ENCODE data around the gene TNFRSF1A.
"Not testable (repeated sequence)": the region's sequence is repeated elsewhere in the genome, so short reads cannot be mapped to it uniquely, and the experiment has no call there.

TNFRSF1A gene

DNA sequence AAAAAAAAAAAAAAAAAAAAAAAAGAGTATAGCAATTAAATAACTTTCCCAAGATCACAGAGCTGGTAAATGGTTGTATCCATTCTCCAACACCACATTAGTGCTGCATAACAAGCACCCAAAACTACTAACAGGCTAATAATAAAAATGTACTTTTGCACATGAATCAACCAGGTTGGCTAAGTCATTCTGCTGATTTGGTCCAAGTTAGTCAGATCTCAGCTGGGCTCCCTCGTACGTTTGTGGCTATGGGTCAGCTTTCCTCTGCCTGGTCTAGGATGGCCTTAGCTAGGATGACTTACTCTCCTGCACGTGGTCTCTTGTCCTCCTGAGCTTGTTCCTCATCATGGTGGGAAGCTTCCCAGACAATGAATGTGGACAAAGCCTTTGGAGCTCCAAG lies 39.3 kb downstream of the TNFRSF1A start:
- DNase-seq (ENCODE audit: low read depth) = no peak

GRCh38 chr12:6301721-6302120 lies 40.2 kb downstream of the TNFRSF1A start:
- DNase-seq (ENCODE audit: low read depth) = no peak

DNA sequence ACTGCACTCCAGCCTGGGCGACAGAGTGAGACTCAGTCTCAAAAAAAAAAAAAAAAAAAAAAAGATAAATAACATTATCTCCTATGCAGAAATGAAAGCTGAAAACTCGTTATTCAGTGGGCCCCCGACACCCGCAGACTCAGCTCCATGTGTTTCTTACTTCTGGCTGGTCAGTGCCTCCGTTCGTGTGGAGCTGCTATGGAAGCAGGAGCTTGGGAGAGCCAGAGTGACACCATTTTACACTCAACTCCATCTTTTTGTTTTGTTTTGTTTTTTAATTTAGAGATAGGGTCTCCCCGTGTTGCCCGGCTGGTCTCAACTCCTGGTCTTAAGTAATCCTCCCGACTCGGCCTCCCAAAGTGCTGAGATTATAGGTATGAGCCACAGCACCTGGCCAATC lies 44.7 kb downstream of the TNFRSF1A start:
- no peak for DNase-seq (ENCODE audit: low read depth)

DNA sequence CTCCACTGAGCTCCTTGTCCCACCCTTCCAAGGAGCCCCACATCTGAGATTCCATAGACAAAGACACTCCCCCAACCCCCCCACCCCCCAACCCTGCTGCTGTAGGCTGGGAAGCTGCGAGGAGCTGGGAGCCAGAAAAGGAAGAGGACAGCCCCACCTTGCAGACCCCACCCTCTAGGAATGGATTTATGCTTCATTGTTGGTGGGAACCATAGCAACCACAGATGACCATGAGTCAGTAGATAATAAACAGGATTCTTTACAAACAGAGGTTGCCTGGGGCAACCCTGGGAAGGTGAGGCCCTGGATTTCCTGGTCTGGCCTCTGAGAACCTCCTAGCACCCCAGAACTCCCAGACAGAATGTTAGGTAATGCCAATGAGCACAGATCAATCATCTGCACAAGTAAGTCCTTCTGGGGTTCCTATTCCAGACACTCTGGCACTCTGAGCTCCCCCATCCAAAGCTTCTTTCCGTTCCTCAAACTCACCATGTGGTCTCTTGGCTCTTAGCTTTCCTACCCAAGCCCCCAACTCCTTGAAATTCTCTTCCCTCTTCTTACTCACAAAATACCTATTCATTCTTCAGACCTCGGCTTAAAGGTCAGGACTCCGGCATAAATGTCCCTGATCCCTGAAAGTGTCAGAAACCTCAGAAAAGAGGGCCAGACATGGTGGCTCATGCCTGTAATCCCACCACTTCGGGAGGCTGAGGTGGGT lies 46.6 kb downstream of the TNFRSF1A start:
- peak; percentile 75 for DNase-seq (ENCODE audit: low read depth)

DNA sequence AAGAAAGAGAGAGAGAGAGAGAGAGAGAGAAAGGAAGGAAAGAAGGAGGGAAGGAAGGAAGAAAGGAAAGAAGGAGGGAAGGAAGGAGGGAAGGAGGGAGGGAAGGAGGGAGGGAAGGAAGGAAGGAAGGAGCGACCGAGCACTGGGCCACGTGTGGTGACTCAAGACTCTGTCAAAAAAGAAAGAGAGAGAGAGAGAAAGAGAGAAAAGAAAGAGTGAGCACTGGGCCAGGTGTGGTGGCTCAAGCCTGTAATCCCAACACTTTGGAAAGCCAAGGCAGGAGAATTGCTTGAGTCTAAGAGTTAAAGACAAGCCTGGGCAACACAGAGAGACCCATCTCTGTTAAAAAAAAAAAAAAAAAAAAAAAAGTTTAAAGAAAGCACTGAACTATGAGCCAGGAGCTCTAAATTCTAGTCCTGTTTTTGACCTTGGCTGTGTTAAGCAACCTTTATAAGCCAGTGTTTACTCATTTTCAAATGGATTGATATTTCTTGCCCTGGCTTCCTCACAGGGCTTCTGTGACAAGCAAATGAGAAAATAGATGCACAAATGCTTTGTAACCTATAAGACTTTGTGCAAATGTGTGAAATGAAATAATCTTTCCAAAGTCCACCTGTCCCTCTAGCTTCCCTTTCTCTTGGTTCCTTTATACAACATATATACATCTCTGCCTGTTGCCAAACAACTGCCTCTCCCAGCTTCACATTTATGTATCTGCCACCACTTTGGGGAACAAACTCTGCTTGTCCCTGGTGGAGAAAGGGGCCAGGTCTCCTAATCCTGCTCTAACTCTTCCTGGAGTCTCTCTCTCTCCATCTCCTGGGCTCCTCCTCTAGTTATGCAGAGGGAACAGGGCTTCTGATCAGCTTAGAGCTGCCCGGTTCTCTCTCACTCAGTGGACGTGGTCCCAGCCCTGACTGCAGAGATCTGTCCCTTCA lies 47.5 kb downstream of the TNFRSF1A start:
- no peak for DNase-seq (ENCODE audit: low read depth)

GRCh38 chr12:6292606-6293005 lies 49.3 kb downstream of the TNFRSF1A start:
- DNase-seq (ENCODE audit: low read depth) = peak; percentile 69

DNA sequence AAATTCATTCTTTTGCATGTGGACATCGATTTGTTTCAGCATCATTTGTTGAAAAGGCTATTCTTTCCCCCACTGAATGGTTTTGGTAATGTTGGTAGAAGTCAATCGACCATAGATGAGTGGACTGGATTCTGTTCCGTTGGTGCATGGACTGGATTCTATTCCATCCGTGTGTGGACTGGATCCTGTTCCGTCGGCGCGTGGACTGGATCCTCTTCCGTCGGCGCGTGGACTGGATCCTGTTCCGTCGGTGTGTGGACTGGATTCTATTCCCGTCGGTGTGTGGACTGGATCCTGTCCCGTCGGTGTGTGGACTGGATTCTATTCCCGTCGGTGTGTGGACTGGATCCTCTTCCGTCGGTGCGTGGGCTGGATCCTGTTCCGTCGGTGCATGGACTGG lies 52.0 kb downstream of the TNFRSF1A start:
- DNase-seq (ENCODE audit: low read depth) = not testable (repeated sequence)

- DNase-seq (ENCODE audit: low read depth) = not testable (repeated sequence)
Measured at GRCh38 chr12:6289081-6289480, 52.8 kb downstream of the TNFRSF1A start.

GRCh38 chr12:6288235-6288634 lies 53.6 kb downstream of the TNFRSF1A start:
- DNase-seq (ENCODE audit: low read depth) = peak; percentile 34

- no peak for DNase-seq (ENCODE audit: low read depth)
Measured at GRCh38 chr12:6285532-6286306, 56.2 kb downstream of the TNFRSF1A start.

GRCh38 chr12:6285063-6285477 lies 56.8 kb downstream of the TNFRSF1A start:
- DNase-seq (ENCODE audit: low read depth) = peak; percentile 68

GRCh38 chr12:6284273-6284672 lies 57.6 kb downstream of the TNFRSF1A start:
- DNase-seq (ENCODE audit: low read depth) = no peak

DNA sequence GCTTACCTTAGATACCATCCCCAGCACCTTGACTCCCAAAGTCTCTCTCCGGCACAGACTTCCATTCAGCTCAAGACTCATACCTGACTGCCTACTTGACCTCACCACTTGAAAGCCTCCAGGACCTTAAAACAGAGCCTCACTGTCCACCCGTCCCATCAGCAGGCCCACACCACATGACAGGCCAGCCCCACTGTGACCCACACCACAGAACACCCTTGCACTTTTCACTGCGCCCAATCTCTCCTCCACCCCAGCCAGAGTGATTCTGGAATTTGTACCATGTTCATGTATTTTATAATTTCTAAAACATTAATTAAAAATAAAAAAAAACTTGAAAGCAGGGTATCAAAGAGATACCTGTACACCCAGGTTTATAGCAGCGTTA lies 59.4 kb downstream of the TNFRSF1A start:
- no peak for DNase-seq (ENCODE audit: low read depth)

DNA sequence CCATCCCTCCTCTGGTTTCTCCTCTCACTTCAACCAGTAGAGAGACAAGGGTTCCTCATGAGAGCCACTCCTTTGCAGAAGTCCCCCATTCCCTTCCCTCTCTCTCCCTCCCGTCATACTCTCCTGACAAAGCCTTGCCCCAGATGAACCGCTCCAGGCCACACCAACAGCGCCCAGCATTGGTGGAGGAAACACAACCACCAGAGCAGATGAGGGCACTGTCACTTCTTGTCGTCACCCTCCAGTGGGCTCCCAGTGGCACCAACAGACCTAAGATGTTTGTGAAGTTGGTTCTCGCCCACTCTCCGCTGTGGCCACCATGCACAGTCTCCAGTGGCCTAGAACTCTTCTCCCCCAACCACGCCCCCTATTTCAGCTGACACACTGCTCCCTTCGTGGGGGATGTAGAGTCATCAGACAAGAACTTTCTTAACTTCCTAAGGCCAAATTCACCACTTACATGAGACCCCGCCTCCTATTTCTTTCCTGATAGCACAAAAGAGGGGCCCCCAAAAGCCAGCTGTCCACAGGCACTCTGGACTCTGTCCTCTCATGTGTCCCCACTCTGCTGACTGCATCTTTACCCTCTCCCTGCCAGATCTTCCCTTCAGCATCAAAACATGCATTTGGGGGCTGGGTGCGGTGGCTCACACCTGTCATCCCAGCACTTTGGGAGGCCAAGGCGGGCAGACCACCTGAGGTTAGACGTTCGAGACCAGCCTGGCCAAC lies 60.6 kb downstream of the TNFRSF1A start:
- no peak for DNase-seq (ENCODE audit: low read depth)

GRCh38 chr12:6280672-6281071 lies 61.2 kb downstream of the TNFRSF1A start:
- no peak for DNase-seq (ENCODE audit: low read depth)

GRCh38 chr12:6280053-6280469 lies 61.8 kb downstream of the TNFRSF1A start:
- DNase-seq (ENCODE audit: low read depth) = peak; percentile 78

DNA sequence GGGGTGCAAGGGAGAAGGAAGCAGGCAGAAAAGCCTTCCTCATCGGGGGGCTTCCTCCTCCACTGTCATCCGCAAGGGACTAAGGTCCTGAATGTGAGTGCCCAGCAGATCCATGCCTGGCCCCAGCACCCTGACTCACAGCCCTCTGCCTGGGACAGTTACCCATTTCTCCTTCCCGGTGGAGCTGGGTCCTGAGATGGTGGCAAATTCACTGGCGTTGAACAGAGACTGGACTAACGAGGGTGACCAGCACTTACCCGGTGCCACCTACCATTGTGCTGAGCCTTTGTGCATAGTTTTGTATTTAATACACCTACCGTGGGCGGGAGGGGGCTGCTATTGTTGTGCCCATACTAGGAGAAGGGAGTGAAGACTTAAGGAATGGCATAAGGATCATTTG lies 62.2 kb downstream of the TNFRSF1A start:
- no peak for DNase-seq (ENCODE audit: low read depth)

- DNase-seq (ENCODE audit: low read depth) = no peak
Measured at GRCh38 chr12:6279256-6279628, 62.6 kb downstream of the TNFRSF1A start.

Data from fibroblast of the conjunctiva (primary cell).